ENCODE measurements around the gene BMI1.
A peak's percentile ranks its signal among the peaks of the same experiment; 100 is the strongest.

The BMI1 gene

GRCh38 chr10:22341926-22342196 is 21.0 kb downstream of the BMI1 start:
- no peak overlapping the region for H3K27ac ChIP-seq (ENCODE audit: low read depth, low read length)
- no peaks in the 10 kb centered on the region for H3K79me2 ChIP-seq (ENCODE audit: control insufficient read depth, low read length)
- no peaks in the 10 kb centered on the region for H3K9me2 ChIP-seq (replicated peaks; ENCODE audit: control insufficient read depth, low read length)
- H3K4me3 ChIP-seq (ENCODE audit: low read length) = no peak overlapping the region
- peak overlapping the region; percentile 83 for H3K4me2 ChIP-seq (ENCODE audit: low read length)
- peaks cover 61% of the 10 kb centered on the region for H3K4me1 ChIP-seq (ENCODE audit: control insufficient read depth, low read length)
- H3F3A ChIP-seq (ENCODE audit: control insufficient read depth, insufficient read depth) = peaks cover 23% of the 10 kb centered on the region
- TF ChIP-seq CTCF (IDR thresholded peaks at IDR 0.05; ENCODE audit: low read depth, low read length, poor library complexity, severe bottlenecking) = no peak
- no peak; the same call in 1 of the 2 replicates for TF ChIP-seq EZH2phosphoT487 (IDR thresholded peaks at IDR 0.05; ENCODE audit: borderline replicate concordance, low read length)
- no peaks in the 10 kb centered on the region for H3K36me3 ChIP-seq (ENCODE audit: control insufficient read depth, low read length)
- H3K27me3 ChIP-seq (ENCODE audit: control insufficient read depth, low read length) = peaks cover 64% of the 10 kb centered on the region
- H4K20me1 ChIP-seq (ENCODE audit: control insufficient read depth, insufficient read depth, low read depth, low read length) = no peaks in the 10 kb centered on the region
- H3K9me3 ChIP-seq (ENCODE audit: control insufficient read depth, insufficient read depth, low read length) = no peaks in the 10 kb centered on the region

- Histone ChIP-seq H3K27ac (ENCODE audit: low read depth, low read length) (no peak overlapping the region), H3K4me2 (ENCODE audit: low read length) (no peak overlapping the region), H3K27me3 (ENCODE audit: control insufficient read depth, low read length) (peaks cover 61% of the 10 kb centered on the region)
Measured at GRCh38 chr10:22342421-22342820, 21.5 kb downstream of the BMI1 start.

GRCh38 chr10:22343731-22344130 is 22.8 kb downstream of the BMI1 start:
- Histone ChIP-seq H3K9me2 (replicated peaks; ENCODE audit: control insufficient read depth, low read length) (no peaks in the 10 kb centered on the region), H4K20me1 (ENCODE audit: control insufficient read depth, insufficient read depth, low read depth, low read length) (no peaks in the 10 kb centered on the region), H3K4me1 (ENCODE audit: control insufficient read depth, low read length) (peaks cover 54% of the 10 kb centered on the region), H3F3A (ENCODE audit: control insufficient read depth, insufficient read depth) (peaks cover 16% of the 10 kb centered on the region; the same call in 1 of the 2 replicates), H3K9me3 (ENCODE audit: control insufficient read depth, insufficient read depth, low read length) (no peaks in the 10 kb centered on the region), H3K79me2 (ENCODE audit: control insufficient read depth, low read length) (no peaks in the 10 kb centered on the region), H3K4me2 (ENCODE audit: low read length) (peak overlapping the region; percentile 65), H3K4me3 (ENCODE audit: low read length) (peak overlapping the region; percentile 48), H3K27ac (ENCODE audit: low read depth, low read length) (peak overlapping the region; percentile 66), H3K36me3 (ENCODE audit: control insufficient read depth, low read length) (no peaks in the 10 kb centered on the region), H3K27me3 (ENCODE audit: control insufficient read depth, low read length) (peaks cover 48% of the 10 kb centered on the region)
- TF ChIP-seq CTCF (IDR thresholded peaks at IDR 0.05; ENCODE audit: low read depth, low read length, poor library complexity, severe bottlenecking) (no peak), EZH2phosphoT487 (IDR thresholded peaks at IDR 0.05; ENCODE audit: borderline replicate concordance, low read length) (no peak)

More at GRCh38 chr10:22342421-22342820, 21.5 kb downstream of the BMI1 start:
- H4K20me1 ChIP-seq (ENCODE audit: control insufficient read depth, insufficient read depth, low read depth, low read length) = no peaks in the 10 kb centered on the region
- H3F3A ChIP-seq (ENCODE audit: control insufficient read depth, insufficient read depth) = peaks cover 23% of the 10 kb centered on the region
- H3K9me3 ChIP-seq (ENCODE audit: control insufficient read depth, insufficient read depth, low read length) = no peaks in the 10 kb centered on the region
- H3K4me1 ChIP-seq (ENCODE audit: control insufficient read depth, low read length) = peaks cover 61% of the 10 kb centered on the region
- H3K36me3 ChIP-seq (ENCODE audit: control insufficient read depth, low read length) = no peaks in the 10 kb centered on the region
- no peaks in the 10 kb centered on the region for H3K79me2 ChIP-seq (ENCODE audit: control insufficient read depth, low read length)
- TF ChIP-seq CTCF (IDR thresholded peaks at IDR 0.05; ENCODE audit: low read depth, low read length, poor library complexity, severe bottlenecking) (no peak), EZH2phosphoT487 (IDR thresholded peaks at IDR 0.05; ENCODE audit: borderline replicate concordance, low read length) (no peak; the same call in 1 of the 2 replicates)
- no peaks in the 10 kb centered on the region for H3K9me2 ChIP-seq (replicated peaks; ENCODE audit: control insufficient read depth, low read length)
- no peak overlapping the region for H3K4me3 ChIP-seq (ENCODE audit: low read length)
